ENCODE results near the gene ZFAND3.

- TF ChIP-seq CTCF (IDR thresholded peaks at IDR 0.05) (no peak), POLR2A (IDR thresholded peaks at IDR 0.05) (no peak), POLR2AphosphoS5 (IDR thresholded peaks at IDR 0.05) (no peak)
Observed at GRCh38 chr6:37830225-37830624, 10.7 kb downstream of the ZFAND3 start.
